ENCODE data around the gene SPRYD3. TPM values are rescaled to one million over a fixed set of nuclear protein-coding genes. Genes with fewer than 3 reads are reported as not detected.
"Not testable (repeated sequence)": the region's sequence is repeated elsewhere in the genome, so short reads cannot be mapped to it uniquely, and the experiment has no call there.

Gene SPRYD3
- total RNA-seq, 1 donor from 2014 or later, result 10.5 TPM

DNA sequence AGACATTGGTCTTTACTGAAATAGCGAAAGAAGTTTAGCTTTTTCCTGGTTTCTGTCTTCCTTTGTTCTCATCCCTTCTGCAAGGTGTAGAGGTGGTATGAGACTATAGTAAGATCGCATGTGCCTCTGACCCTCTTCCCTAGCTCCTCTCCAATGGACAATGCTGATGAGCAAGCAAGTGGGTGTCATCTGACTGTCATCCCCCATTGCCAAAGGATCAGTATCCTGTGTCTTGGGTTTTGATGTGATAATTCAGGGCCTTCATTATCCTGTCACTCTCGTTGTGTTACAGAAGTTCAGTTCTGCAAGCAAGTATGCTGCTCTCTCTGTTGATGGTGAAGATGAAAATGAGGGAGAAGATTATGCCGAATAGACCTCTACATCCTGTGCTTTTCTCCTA, 39.3 kb downstream of the SPRYD3 start:
- Mint-ChIP-seq H3K27ac (ENCODE audit: unreplicated experiment) (peak overlapping the region; percentile 5), H3K9me3 (ENCODE audit: unreplicated experiment) (no peaks in the 10 kb centered on the region), H3K4me1 (ENCODE audit: unreplicated experiment) (peaks cover 27% of the 10 kb centered on the region), H3K36me3 (ENCODE audit: low read depth, unreplicated experiment) (peaks cover 28% of the 10 kb centered on the region), H3K27me3 (ENCODE audit: unreplicated experiment) (peaks cover 14% of the 10 kb centered on the region), H3K4me3 (ENCODE audit: unreplicated experiment) (no peak overlapping the region)
- no peak for TF ChIP-seq CTCF (IDR thresholded peaks at IDR 0.05; ENCODE audit: unreplicated experiment)
- DNase-seq (ENCODE audit: low spot score), result no peak

DNA sequence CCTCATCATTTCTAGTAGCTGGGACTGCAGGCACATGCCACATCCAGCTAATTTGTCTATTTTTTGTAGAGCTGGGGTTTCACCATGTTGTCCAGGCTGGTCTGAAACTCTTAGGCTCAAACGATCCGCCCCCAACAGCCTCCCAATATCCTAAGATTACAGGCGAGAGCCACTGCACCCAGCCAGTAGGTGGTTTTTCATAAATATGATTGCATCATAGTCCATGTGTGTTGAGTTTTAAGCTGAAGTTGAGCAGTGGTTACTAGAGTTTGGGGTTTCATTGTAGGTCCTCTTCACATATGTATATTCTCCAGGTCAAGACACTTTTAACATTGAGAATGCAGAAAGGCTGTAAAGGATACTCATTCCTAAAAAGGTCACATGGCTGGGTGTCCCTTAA, 42.4 kb downstream of the SPRYD3 start:
- H3K9me3 Mint-ChIP-seq (ENCODE audit: unreplicated experiment), result no peaks in the 10 kb centered on the region
- no peak for DNase-seq (ENCODE audit: low spot score)

DNA sequence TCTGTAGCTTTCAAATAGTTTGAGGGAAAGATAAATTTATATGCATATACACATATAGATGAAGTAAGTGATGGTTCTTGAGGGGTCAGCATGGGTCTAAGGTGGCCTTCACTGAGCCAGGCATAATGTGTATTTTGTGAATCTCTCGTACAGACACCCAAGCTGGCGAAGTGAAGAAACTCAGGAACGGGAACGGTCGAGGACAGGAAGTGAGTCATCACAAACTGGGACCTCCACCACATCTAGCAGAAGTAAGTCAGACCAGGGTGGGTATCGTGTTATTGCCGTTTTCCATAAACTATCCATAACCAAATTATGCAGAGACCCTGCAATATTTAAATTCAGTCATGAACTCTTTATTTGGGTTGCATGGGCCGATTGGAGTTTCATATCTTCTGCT, 44.7 kb downstream of the SPRYD3 start:
- peaks cover 4% of the 10 kb centered on the region for H3K27me3 Mint-ChIP-seq (ENCODE audit: unreplicated experiment)

More for the DNA sequence above, 42.4 kb downstream of the SPRYD3 start:
- no peak overlapping the region for H3K27ac Mint-ChIP-seq (ENCODE audit: unreplicated experiment)
- H3K4me1 Mint-ChIP-seq (ENCODE audit: unreplicated experiment), result peaks cover 20% of the 10 kb centered on the region
- no peak overlapping the region for H3K4me3 Mint-ChIP-seq (ENCODE audit: unreplicated experiment)
- no peak for TF ChIP-seq CTCF (IDR thresholded peaks at IDR 0.05; ENCODE audit: unreplicated experiment)
- peaks cover 40% of the 10 kb centered on the region for H3K36me3 Mint-ChIP-seq (ENCODE audit: low read depth, unreplicated experiment)
- peaks cover 4% of the 10 kb centered on the region for H3K27me3 Mint-ChIP-seq (ENCODE audit: unreplicated experiment)

DNA sequence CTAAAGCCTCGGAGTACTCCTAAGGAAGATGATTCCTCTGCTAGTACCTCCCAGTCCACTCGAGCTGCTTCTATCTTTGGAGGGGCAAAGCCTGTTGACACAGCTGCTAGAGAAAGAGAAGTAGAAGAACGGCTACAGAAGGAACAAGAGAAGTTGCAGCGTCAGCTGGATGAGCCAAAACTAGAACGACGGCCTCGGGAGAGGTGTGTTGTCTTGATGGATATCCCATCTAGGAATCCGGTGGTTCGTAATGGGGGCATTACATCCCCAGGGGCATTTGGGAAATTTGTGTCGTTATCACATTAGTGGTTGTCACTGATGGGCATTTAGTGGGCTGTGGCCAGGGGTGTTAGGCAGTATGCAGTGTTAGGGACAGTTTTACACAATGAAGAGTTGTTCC, 45.4 kb downstream of the SPRYD3 start:
- DNase-seq (ENCODE audit: low spot score); H3K27me3 Mint-ChIP-seq (ENCODE audit: unreplicated experiment); H3K9me3 Mint-ChIP-seq (ENCODE audit: unreplicated experiment): not testable (repeated sequence)
- Mint-ChIP-seq H3K27ac (ENCODE audit: unreplicated experiment) (peak overlapping the region; percentile 20), H3K36me3 (ENCODE audit: low read depth, unreplicated experiment) (peaks cover 46% of the 10 kb centered on the region), H3K4me3 (ENCODE audit: unreplicated experiment) (peak overlapping the region; percentile 28), H3K4me1 (ENCODE audit: unreplicated experiment) (peaks cover 16% of the 10 kb centered on the region)

More for the DNA sequence above, 44.7 kb downstream of the SPRYD3 start:
- TF ChIP-seq CTCF (IDR thresholded peaks at IDR 0.05; ENCODE audit: unreplicated experiment), result no peak
- Mint-ChIP-seq H3K4me3 (ENCODE audit: unreplicated experiment) (peak overlapping the region; percentile 28), H3K36me3 (ENCODE audit: low read depth, unreplicated experiment) (peaks cover 46% of the 10 kb centered on the region), H3K27ac (ENCODE audit: unreplicated experiment) (peak overlapping the region; percentile 20), H3K4me1 (ENCODE audit: unreplicated experiment) (peaks cover 20% of the 10 kb centered on the region), H3K9me3 (ENCODE audit: unreplicated experiment) (no peaks in the 10 kb centered on the region)
- no peak for DNase-seq (ENCODE audit: low spot score)

GRCh38 chr12:53031616-53032015, 47.6 kb downstream of the SPRYD3 start:
- H3K36me3 Mint-ChIP-seq (ENCODE audit: low read depth, unreplicated experiment), result peaks cover 46% of the 10 kb centered on the region

GRCh38 chr12:53027014-53027413, 52.2 kb downstream of the SPRYD3 start:
- not testable (repeated sequence) for H3K4me1 Mint-ChIP-seq (ENCODE audit: unreplicated experiment); H3K9me3 Mint-ChIP-seq (ENCODE audit: unreplicated experiment); H3K4me3 Mint-ChIP-seq (ENCODE audit: unreplicated experiment); DNase-seq (ENCODE audit: low spot score); H3K27me3 Mint-ChIP-seq (ENCODE audit: unreplicated experiment); H3K27ac Mint-ChIP-seq (ENCODE audit: unreplicated experiment)
- H3K36me3 Mint-ChIP-seq (ENCODE audit: low read depth, unreplicated experiment), result peaks cover 45% of the 10 kb centered on the region

More at GRCh38 chr12:53031616-53032015, 47.6 kb downstream of the SPRYD3 start:
- TF ChIP-seq CTCF (IDR thresholded peaks at IDR 0.05; ENCODE audit: unreplicated experiment), result no peak
- peaks cover 6% of the 10 kb centered on the region for H3K4me1 Mint-ChIP-seq (ENCODE audit: unreplicated experiment)
- H3K27me3 Mint-ChIP-seq (ENCODE audit: unreplicated experiment), result peaks cover 4% of the 10 kb centered on the region
- no peak overlapping the region for H3K27ac Mint-ChIP-seq (ENCODE audit: unreplicated experiment)
- DNase-seq (ENCODE audit: low spot score), result no peak
- H3K4me3 Mint-ChIP-seq (ENCODE audit: unreplicated experiment), result no peak overlapping the region
- no peaks in the 10 kb centered on the region for H3K9me3 Mint-ChIP-seq (ENCODE audit: unreplicated experiment)
